ENCODE measurements around the gene SATB2. TPM values are rescaled to one million over a fixed set of nuclear protein-coding genes. Genes with fewer than 3 reads are reported as not detected.
A peak's percentile ranks its signal among the peaks of the same experiment; 100 is the strongest.

SATB2 gene
- total RNA-seq, 2 experiments from 2014 or later, result 0.14 TPM; not detected in 1

- ATAC-seq (no peak), DNase-seq (no peak)
- intact Hi-C loops (cut with micrococcal nuclease), result no loop called here
- POLR2A ChIA-PET, result no interaction called here
- Mint-ChIP-seq H3K27me3 (peaks cover 78% of the 10 kb centered on the region), H3K4me1 (ENCODE audit: low read depth) (peaks cover 13% of the 10 kb centered on the region), H3K27ac (no peak overlapping the region), H3K36me3 (ENCODE audit: low read depth) (no peaks in the 10 kb centered on the region), H3K4me3 (no peak overlapping the region), H3K9me3 (peaks cover 1% of the 10 kb centered on the region)
- TF ChIP-seq CTCF (IDR thresholded peaks at IDR 0.05), result no peak
- CTCF ChIA-PET, result interaction anchor here (1.9 kb wide), 1 partner anchor 22 kb away, joined by 6 read pairs; no protein-coding TSS in a partner anchor
Observed at GRCh38 chr2:199465988-199466691, 8.4 kb upstream of the SATB2 start.

GRCh38 chr2:199465390-199465789, 7.7 kb upstream of the SATB2 start:
- DNase-seq (no peak), ATAC-seq (no peak)
- H3K36me3 Mint-ChIP-seq (ENCODE audit: low read depth), result no peaks in the 10 kb centered on the region
- no peak overlapping the region for H3K4me3 Mint-ChIP-seq
- peaks cover 1% of the 10 kb centered on the region for H3K9me3 Mint-ChIP-seq
- CTCF ChIA-PET, result interaction anchor here (1.0 to 1.2 kb wide), 2 partner anchors 9 to 13 kb away, joined by 4 read pairs; no protein-coding TSS in a partner anchor
- H3K4me1 Mint-ChIP-seq (ENCODE audit: low read depth), result peaks cover 14% of the 10 kb centered on the region
- POLR2A ChIA-PET, result no interaction called here
- intact Hi-C loops (cut with micrococcal nuclease), result no loop called here
- no peak for TF ChIP-seq CTCF (IDR thresholded peaks at IDR 0.05)
- H3K27me3 Mint-ChIP-seq, result peaks cover 78% of the 10 kb centered on the region
- H3K27ac Mint-ChIP-seq, result no peak overlapping the region

- no peak overlapping the region for H3K27ac Mint-ChIP-seq
- peaks cover 1% of the 10 kb centered on the region for H3K9me3 Mint-ChIP-seq
- no peaks in the 10 kb centered on the region for H3K36me3 Mint-ChIP-seq (ENCODE audit: low read depth)
- ChIA-PET CTCF (interaction anchor here (1.0 to 1.2 kb wide), 2 partner anchors 8 to 14 kb away, joined by 4 read pairs; no protein-coding TSS in a partner anchor), POLR2A (no interaction called here)
- H3K27me3 Mint-ChIP-seq, result peaks cover 78% of the 10 kb centered on the region
- no peak for ATAC-seq
- DNase-seq, result no peak
- peaks cover 20% of the 10 kb centered on the region for H3K4me1 Mint-ChIP-seq (ENCODE audit: low read depth)
- intact Hi-C loops (cut with micrococcal nuclease), result no loop called here
- no peak overlapping the region for H3K4me3 Mint-ChIP-seq
- no peak for TF ChIP-seq CTCF (IDR thresholded peaks at IDR 0.05)
Observed at GRCh38 chr2:199464606-199465352, 7.0 kb upstream of the SATB2 start.

- Mint-ChIP-seq H3K9me3 (peaks cover 1% of the 10 kb centered on the region), H3K36me3 (ENCODE audit: low read depth) (no peaks in the 10 kb centered on the region), H3K27me3 (peaks cover 74% of the 10 kb centered on the region), H3K27ac (no peak overlapping the region), H3K4me1 (ENCODE audit: low read depth) (peaks cover 18% of the 10 kb centered on the region), H3K4me3 (no peak overlapping the region)
- ATAC-seq (no peak), DNase-seq (no peak)
- POLR2A ChIA-PET, result no interaction called here
- CTCF ChIA-PET, result interaction anchor here (1.0 to 1.4 kb wide), 3 partner anchors 7 to 14 kb away, joined by 4 read pairs; no protein-coding TSS in a partner anchor
- TF ChIP-seq CTCF (IDR thresholded peaks at IDR 0.05), result peak; percentile 41
- intact Hi-C loops (cut with micrococcal nuclease), result no loop called here
Observed at GRCh38 chr2:199463708-199464605, 6.2 kb upstream of the SATB2 start.

Data from activated CD8-positive, alpha-beta T cell treated with anti-CD3 and anti-CD28 coated beads for 36 hours (primary cell).